Astrocyte (in vitro differentiated cells and primary cell): ENCODE results near the gene MYOCD.

ENCODE experiments used
- EZH2 ChIP-seq: IDR thresholded peaks from 2 replicates; pipeline ENCODE4 v1.6.1; 2012; ENCODE audit warnings: mild to moderate bottlenecking, low read length, inconsistent platforms; ENCODE audit not compliant: insufficient read depth
- TF ChIP-seq, protein P1 (sequence below): IDR thresholded peaks from 2 replicates; pipeline ENCODE4 v1.5.1; 2011; ENCODE audit warnings: low read depth, mild to moderate bottlenecking, inconsistent platforms, low read length, moderate library complexity; ENCODE audit not compliant: insufficient read depth

DNA sequence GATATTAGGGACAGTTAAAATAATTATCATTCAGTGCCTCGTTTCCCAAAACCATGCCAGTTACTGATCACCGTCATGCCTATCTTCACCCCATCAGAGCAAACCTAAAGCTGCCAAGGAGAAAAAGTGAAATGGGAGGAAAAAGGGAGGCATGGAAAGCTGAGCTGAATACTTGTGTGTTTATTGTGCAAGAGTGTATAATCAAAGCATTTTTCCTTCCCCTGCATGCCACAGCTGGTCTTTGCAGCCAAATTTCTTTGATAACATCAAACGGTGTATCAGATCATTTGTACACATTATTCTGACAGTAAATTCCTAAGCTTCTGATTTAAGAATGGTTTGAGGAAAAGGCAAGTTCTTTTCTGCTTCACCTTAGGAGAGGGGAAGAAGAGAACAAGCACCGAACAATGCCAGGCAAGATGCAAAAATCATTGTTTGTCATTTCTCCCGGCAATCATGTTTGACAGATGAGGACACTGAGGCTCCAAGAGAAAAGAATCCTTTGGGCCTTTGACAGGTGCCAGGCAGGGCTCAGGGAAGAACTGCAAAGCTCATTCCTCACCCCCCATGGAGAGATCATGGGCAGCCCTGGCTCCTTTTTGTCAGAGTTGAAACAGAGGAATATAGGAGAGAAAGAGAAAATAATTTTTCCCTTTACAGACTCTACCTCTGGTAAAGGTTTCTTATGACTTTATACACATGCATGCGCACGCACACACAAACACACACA, 72.2 kb downstream of the MYOCD start:
- TF ChIP-seq, protein P1, sequence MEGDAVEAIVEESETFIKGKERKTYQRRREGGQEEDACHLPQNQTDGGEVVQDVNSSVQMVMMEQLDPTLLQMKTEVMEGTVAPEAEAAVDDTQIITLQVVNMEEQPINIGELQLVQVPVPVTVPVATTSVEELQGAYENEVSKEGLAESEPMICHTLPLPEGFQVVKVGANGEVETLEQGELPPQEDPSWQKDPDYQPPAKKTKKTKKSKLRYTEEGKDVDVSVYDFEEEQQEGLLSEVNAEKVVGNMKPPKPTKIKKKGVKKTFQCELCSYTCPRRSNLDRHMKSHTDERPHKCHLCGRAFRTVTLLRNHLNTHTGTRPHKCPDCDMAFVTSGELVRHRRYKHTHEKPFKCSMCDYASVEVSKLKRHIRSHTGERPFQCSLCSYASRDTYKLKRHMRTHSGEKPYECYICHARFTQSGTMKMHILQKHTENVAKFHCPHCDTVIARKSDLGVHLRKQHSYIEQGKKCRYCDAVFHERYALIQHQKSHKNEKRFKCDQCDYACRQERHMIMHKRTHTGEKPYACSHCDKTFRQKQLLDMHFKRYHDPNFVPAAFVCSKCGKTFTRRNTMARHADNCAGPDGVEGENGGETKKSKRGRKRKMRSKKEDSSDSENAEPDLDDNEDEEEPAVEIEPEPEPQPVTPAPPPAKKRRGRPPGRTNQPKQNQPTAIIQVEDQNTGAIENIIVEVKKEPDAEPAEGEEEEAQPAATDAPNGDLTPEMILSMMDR: no peak
- TF ChIP-seq EZH2: no peak
